GM18507 (cell line): ENCODE data around the gene PPARGC1A.

ENCODE experiments used
- DNase-seq: peaks from one replicate; pipeline ENCODE4 v3.0.0; 2011; ENCODE audit warnings: low read depth; ENCODE audit not compliant: insufficient read length; ENCODE audit errors: extremely low spot score
- FAIRE-seq: peaks from 2 replicates; lab custom pipeline; 2011; peaks lifted over from hg19 to GRCh38; lab: Jason Lieb, UNC

PPARGC1A gene

GRCh38 chr4:23889814-23890341 is at the start of gene PPARGC1A:
Gene PPARGC1A, minus strand, starts transcription at chr4:23890047. Its CDS starts 90 bp downstream, at chr4:23889957.
- FAIRE-seq = no peak
- DNase-seq = no peak

GRCh38 chr4:23938796-23939195 is 48.9 kb upstream of the PPARGC1A start:
- no peak for DNase-seq
- no peak for FAIRE-seq

- FAIRE-seq = no peak
- no peak for DNase-seq
These were observed 47.3 kb upstream of the PPARGC1A start for GRCh38 chr4:23937173-23937572.

- FAIRE-seq = no peak
- no peak for DNase-seq
These were observed 45.1 kb upstream of the PPARGC1A start for GRCh38 chr4:23934915-23935314.

GRCh38 chr4:23934223-23934622 is 44.4 kb upstream of the PPARGC1A start:
- FAIRE-seq = no peak
- DNase-seq = no peak

GRCh38 chr4:23932901-23933308 is 43.1 kb upstream of the PPARGC1A start:
- FAIRE-seq = no peak
- DNase-seq = no peak

- DNase-seq (no peak), FAIRE-seq (no peak)
These were observed 42.3 kb upstream of the PPARGC1A start for GRCh38 chr4:23932186-23932585.

GRCh38 chr4:23931489-23931830 is 41.6 kb upstream of the PPARGC1A start:
- no peak for DNase-seq
- FAIRE-seq = no peak

- FAIRE-seq = no peak
- DNase-seq = no peak
These were observed 41.1 kb upstream of the PPARGC1A start for GRCh38 chr4:23930750-23931488.

- DNase-seq = no peak
- FAIRE-seq = no peak
These were observed 39.4 kb upstream of the PPARGC1A start for GRCh38 chr4:23929248-23929647.

- no peak for FAIRE-seq
- DNase-seq = no peak
These were observed 34.7 kb upstream of the PPARGC1A start for GRCh38 chr4:23924556-23924955.

GRCh38 chr4:23923840-23924239 is 34.0 kb upstream of the PPARGC1A start:
- DNase-seq = no peak
- FAIRE-seq = no peak

GRCh38 chr4:23923141-23923540 is 33.3 kb upstream of the PPARGC1A start:
- no peak for FAIRE-seq
- no peak for DNase-seq

- DNase-seq = no peak
- FAIRE-seq = no peak
These were observed 32.8 kb upstream of the PPARGC1A start for GRCh38 chr4:23922541-23923111.

GRCh38 chr4:23922013-23922412 is 32.2 kb upstream of the PPARGC1A start:
- FAIRE-seq = no peak
- no peak for DNase-seq

- FAIRE-seq (no peak), DNase-seq (no peak)
These were observed 31.6 kb upstream of the PPARGC1A start for GRCh38 chr4:23921447-23921845.

GRCh38 chr4:23920716-23921446 is 31.0 kb upstream of the PPARGC1A start:
- DNase-seq (no peak), FAIRE-seq (no peak)

GRCh38 chr4:23920296-23920695 is 30.4 kb upstream of the PPARGC1A start:
- no peak for FAIRE-seq
- DNase-seq = no peak

- FAIRE-seq (no peak), DNase-seq (no peak)
These were observed 26.4 kb upstream of the PPARGC1A start for GRCh38 chr4:23916282-23916681.

GRCh38 chr4:23915459-23916132 is 25.7 kb upstream of the PPARGC1A start:
- no peak for FAIRE-seq

More at GRCh38 chr4:23915459-23916132, 25.7 kb upstream of the PPARGC1A start:
- DNase-seq = no peak
